KBM-7 (cell line): ENCODE measurements around the gene KDM6B.

Source experiments
- DNase-seq: peaks from one replicate; pipeline ENCODE4 v3.0.0-alpha.2; 2015
- in situ Hi-C: fragments of 300-500 bp; cut with MboI; formaldehyde crosslinking; loops from 2 replicates; pipeline ENCODE4 v1.14.3; 2020; ENCODE audit warnings: low sequenced_read_pairs, low pct_unique_long_range_greater_than_20kb, mixed read lengths

KDM6B gene

DNA sequence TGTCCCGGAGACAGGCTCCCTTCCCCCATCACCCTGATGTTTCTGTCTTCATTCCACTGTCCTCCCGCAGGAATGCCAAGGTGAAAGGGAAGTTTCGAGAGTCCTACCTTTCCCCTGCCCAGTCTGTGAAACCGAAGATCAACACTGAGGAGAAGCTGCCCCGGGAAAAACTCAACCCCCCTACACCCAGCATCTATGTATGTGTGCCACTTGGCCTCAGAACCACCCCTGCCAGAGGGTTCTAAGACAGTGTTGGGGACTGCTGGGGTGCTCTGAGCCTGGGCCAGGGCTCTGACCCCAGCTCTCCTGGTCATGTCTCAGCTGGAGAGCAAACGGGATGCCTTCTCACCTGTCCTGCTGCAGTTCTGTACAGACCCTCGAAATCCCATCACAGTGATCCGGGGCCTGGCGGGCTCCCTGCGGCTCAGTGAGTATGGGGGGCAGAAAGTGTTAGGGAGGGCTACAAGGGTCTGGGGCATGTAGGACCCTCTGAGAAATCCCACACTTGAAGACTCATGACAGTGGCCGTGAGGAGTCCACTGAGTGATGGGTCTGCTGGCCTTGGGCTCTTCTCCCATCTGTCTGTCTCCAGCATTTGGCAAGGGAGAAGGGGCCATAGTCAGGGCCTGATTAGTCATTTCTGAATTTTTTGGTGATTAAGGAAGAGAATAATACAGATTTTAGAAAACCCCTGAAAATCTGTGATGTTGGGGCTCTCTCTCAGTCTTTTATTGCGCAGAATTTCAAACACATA lies 15.9 kb downstream of the KDM6B start:
- in situ Hi-C loops = no loop called here

DNA sequence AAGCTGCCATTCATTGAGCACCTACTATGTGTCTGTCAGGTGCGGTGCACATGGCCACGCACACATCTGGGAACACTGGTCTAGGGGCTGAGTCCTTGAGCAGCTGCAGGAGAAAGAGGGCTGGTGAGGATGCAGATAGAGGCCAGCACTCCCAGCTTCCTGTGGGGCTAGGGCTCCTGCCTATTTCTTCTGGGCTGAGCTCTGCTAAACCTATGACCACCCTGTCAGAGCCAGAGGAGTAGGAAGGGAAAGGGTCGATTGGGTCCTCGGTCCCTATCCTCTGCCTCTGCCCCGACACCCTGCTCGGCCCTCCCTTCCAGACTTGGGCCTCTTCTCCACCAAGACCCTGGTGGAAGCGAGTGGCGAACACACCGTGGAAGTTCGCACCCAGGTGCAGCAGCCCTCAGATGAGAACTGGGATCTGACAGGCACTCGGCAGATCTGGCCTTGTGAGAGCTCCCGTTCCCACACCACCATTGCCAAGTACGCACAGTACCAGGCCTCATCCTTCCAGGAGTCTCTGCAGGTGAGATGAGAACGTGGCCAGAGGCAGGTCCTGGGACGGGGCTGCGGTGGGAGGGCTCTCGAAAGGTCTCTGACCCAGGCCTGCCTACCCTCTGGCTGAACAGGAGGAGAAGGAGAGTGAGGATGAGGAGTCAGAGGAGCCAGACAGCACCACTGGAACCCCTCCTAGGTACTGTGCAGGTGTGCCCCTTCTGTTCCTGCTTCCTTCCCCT lies 16.9 kb downstream of the KDM6B start:
- DNase-seq = no peak
- in situ Hi-C loops = no loop called here

More for the DNA sequence above, 15.9 kb downstream of the KDM6B start:
- no peak for DNase-seq

DNA sequence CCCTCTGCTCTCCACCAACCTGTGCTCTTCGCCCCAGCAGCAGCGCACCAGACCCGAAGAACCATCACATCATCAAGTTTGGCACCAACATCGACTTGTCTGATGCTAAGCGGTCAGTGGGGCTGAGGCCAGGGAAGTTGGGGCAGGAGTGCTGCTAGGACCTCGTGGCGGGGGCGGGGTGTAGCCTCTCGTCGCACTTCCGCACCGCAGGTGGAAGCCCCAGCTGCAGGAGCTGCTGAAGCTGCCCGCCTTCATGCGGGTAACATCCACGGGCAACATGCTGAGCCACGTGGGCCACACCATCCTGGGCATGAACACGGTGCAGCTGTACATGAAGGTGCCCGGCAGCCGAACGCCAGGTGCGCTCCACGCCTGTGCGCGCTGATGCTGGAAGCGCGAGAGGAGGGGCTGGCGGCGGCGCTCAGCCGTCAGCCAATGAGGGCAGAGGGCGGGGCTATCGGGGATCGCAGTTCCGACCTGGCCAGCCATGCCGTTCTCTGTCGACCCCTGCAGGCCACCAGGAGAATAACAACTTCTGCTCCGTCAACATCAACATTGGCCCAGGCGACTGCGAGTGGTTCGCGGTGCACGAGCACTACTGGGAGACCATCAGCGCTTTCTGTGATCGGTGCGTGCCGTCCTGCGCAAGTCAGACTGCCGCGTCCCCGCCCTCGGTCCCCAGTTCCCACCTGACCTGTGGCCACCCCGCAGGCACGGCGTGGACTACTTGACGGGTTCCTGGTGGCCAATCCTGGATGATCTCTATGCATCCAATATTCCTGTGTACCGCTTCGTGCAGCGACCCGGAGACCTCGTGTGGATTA lies 17.6 kb downstream of the KDM6B start:
- peak; percentile 89 for DNase-seq
- in situ Hi-C loops = no loop called here

DNA sequence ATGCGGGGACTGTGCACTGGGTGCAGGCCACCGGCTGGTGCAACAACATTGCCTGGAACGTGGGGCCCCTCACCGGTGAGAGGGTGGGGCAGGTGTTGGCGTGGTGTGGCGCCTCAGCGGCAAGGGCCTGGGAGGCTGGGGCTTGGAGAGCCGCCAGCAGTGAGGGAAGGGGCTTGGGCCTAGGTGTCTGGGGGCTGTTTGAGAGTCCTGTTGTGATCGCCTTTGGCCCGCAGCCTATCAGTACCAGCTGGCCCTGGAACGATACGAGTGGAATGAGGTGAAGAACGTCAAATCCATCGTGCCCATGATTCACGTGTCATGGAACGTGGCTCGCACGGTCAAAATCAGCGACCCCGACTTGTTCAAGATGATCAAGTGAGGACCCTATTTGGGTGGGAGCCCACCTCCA lies 18.2 kb downstream of the KDM6B start:
- in situ Hi-C loops = no loop called here
- no peak for DNase-seq

DNA sequence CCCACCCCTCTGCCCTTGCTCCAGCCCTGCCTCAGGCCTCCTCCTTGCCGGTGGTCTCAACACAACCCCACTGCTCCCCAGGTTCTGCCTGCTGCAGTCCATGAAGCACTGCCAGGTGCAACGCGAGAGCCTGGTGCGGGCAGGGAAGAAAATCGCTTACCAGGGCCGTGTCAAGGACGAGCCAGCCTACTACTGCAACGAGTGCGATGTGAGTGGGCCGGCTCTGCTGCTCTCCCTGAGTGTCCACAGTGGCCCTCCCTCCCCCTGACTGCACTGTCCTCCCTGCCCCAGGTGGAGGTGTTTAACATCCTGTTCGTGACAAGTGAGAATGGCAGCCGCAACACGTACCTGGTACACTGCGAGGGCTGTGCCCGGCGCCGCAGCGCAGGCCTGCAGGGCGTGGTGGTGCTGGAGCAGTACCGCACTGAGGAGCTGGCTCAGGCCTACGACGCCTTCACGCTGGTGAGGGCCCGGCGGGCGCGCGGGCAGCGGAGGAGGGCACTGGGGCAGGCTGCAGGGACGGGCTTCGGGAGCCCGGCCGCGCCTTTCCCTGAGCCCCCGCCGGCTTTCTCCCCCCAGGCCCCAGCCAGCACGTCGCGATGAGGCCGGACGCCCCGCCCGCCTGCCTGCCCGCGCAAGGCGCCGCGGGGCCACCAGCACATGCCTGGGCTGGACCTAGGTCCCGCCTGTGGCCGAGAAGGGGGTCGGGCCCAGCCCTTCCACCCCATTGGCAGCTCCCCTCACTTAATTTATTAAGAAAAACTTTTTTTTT lies 19.1 kb downstream of the KDM6B start:
- DNase-seq = no peak
- in situ Hi-C loops = no loop called here

DNA sequence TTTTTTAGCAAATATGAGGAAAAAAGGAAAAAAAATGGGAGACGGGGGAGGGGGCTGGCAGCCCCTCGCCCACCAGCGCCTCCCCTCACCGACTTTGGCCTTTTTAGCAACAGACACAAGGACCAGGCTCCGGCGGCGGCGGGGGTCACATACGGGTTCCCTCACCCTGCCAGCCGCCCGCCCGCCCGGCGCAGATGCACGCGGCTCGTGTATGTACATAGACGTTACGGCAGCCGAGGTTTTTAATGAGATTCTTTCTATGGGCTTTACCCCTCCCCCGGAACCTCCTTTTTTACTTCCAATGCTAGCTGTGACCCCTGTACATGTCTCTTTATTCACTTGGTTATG lies 19.6 kb downstream of the KDM6B start:
- in situ Hi-C loops = no loop called here
- no peak for DNase-seq

DNA sequence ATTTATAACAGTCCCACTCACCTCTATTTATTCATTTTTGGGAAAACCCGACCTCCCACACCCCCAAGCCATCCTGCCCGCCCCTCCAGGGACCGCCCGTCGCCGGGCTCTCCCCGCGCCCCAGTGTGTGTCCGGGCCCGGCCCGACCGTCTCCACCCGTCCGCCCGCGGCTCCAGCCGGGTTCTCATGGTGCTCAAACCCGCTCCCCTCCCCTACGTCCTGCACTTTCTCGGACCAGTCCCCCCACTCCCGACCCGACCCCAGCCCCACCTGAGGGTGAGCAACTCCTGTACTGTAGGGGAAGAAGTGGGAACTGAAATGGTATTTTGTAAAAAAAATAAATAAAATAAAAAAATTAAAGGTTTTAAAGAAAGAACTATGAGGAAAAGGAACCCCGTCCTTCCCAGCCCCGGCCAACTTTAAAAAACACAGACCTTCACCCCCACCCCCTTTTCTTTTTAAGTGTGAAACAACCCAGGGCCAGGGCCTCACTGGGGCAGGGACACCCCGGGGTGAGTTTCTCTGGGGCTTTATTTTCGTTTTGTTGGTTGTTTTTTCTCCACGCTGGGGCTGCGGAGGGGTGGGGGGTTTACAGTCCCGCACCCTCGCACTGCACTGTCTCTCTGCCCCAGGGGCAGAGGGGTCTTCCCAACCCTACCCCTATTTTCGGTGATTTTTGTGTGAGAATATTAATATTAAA lies 20.2 kb downstream of the KDM6B start:
- no peak for DNase-seq
- in situ Hi-C loops = no loop called here

DNA sequence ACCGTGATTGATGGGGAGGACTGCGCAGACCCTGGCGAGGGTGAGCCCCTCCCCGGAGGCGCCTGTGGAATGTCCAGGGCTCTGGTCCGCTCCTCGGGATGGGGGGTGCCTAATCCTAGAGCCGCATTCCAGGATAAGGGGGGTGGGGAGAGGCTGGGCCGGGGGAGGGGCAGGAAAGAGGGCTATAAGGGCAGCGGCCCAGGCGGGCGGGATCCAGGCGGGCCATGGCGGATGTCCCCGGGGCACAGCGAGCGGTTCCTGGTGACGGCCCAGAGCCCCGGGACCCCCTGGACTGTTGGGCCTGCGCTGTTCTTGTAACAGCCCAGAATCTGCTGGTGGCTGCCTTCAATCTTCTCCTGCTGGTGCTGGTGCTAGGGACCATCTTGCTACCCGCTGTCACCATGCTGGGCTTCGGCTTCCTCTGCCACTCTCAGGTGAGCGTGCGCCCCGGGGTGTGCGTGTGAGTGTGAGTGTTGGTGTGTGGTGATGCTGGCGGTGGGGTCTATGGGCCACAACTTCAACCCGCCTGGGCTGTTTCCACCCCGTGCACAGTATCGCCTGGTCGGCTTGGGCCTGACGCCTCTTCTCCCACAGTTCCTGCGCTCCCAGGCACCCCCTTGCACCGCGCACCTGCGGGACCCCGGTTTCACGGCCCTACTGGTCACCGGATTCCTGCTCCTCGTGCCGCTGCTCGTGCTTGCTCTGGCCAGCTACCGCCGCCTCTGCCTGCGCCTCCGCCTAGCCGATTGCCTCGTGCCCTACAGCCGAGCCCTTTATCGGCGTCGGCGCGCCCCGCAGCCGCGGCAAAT lies 21.0 kb downstream of the KDM6B start, which contains the start of gene TMEM88:
TSS of gene TMEM88 (plus strand) at position 216 of the 809 bp plus-strand sequence. CDS start at position 225, 9 bp downstream.
- in situ Hi-C loops = no loop called here
- DNase-seq = no peak

DNA sequence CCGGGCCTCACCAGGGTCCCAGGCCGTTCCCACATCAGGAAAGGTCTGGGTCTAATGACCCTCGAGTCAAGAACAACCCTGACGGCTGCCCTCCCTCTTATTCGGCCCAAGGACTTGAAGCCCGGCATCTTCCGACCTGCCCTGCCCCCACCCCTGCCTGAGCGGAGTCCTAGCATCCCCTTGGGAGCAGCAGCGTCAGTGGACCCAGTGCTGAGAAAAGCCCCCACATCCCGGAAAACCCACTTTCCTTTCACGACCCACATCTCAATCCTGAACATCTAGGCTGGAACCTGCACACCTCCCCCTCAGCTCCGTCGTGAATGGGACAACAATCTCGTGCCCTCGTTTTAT lies 21.6 kb downstream of the KDM6B start:
- in situ Hi-C loops = no loop called here
- no peak for DNase-seq

DNA sequence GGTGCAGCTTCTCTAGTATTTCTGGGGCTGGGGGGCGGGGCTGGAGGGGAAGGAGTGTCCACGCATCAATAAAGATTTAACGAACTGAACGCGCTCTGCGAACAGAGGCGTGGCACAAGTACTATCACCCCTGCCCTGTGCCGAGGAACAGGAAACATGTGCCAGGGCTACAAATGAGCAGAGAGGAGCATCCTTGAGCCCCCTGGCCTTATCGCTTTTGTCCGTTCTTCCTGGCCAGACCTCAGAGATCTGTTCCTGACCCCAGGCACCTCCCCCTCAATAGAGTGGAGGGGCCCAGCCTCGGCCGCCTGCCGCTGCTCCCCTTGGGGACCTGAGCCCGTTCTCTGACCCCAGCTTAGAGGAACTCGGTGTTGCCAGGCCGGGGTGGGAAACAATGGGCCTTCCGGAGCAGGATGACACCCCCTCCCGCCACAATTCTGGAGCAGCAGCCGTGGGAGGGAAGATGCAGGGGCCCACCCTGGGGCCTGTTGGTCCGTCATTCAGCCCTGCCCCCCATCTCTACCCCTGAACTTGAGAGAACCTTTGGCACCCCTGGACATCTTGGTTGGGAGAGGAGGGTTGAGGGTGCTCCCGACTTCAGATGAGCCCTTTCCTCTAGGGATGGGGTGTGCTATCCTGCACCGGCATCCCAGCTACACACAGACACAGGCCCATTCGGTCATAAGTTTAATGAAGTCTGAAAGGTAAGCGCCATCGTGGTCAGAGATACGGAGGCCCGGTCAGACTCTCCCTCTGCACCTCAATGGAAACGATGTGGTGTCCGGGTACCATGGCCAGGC lies 22.2 kb downstream of the KDM6B start:
- in situ Hi-C loops = no loop called here
- peak; percentile 74 for DNase-seq

DNA sequence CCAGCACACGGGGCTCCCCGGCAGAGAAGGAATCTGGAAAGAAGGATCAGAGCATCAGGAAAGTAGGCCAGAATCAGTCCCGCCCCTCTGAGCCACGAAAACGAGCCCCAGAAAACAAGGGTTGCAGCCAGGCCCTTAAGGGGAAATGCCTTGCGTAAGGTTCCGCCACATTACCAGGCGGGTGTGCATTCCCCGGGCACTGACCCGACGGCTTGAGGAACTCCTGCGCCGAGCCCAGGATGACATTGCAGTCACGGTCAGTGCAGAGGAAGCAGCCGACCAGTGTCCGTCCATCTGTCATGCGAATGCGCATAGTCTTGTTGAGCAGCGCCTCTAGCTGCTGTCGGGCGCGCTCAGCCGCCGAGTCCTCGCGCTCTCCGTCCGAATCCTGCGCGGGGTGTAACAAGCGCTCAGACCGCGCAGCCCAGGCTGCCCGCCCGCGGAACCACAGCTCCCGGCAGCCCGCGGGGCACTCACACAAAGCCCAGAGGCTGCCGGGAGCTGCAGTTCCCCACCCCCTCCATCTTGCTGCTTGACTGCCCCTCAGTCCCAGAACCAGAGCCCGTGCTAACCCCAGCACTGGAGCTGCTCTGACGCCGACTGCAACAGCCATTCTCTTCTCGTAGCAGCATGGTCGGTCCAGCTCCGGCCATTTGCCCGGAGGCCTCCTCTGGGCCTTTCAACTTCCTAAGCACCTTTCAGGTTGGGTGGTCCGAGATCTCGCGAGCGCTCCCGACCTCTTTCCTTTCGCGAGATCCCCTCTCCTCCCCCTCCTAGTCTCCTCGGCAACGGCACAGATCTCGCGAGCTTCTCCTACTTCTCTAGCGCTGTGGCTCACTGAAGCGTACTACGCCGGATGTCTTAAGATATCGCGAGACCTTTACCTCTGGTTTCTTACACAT lies 23.0 kb downstream of the KDM6B start, which contains the start of gene NAA38:
TSS of gene NAA38 (minus strand) at position 749 of the 902 bp plus-strand sequence. CDS start at position 653, 96 bp downstream.
- in situ Hi-C loops = no loop called here

DNA sequence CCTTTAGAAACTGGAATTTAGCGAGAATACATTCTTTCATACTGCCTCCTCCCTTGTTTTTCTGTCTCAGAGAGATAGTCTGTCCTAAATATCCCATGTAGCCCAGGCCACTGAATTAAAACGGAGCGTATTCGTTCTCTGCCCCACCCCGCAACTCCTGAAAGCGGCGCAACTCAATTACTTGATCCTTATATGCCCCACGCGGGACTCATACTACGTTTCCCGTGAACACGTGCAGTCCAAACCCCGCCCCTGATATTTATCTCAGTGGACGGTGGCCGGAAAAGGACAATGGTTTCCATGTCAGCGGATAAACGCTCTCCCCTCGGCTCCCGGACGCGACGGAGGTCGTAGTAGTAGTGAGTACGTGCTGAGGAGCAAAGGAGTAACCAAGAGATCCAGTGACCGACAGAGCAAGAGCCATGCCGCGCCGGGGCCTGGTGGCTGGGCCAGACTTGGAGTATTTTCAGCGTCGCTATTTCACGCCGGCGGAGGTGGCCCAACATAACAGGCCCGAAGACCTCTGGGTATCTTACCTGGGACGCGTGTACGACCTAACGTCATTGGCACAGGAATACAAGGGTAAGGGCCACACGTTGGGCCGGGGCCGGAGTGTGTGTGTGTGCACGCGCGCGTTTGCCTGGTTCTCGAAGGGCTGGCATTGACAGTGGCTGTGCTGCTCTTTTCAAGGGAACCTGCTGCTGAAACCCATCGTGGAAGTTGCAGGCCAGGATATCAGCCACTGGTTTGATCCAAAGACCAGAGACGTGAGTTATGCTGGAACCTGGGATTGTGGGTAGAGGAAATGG lies 23.9 kb downstream of the KDM6B start, which contains the start of gene CYB5D1:
TSS of gene CYB5D1 (plus strand) at position 291 of the 809 bp plus-strand sequence. CDS start at position 423, 132 bp downstream.
- in situ Hi-C loops = no loop called here
- peak; percentile 97 for DNase-seq

More for the DNA sequence above, 23.0 kb downstream of the KDM6B start, which contains the start of gene NAA38:
- DNase-seq = peak; percentile 99

DNA sequence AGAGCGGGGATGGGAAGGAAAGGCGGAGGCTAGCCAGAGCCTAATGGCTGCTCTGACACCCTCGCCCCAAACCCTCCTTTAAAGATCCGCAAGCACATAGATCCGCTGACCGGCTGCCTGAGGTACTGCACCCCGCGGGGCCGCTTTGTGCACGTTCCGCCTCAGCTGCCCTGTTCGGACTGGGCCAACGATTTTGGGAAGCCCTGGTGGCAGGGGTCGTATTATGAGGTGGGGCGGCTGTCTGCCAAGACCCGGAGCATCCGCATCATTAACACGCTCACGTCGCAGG lies 24.4 kb downstream of the KDM6B start:
- DNase-seq = peak; percentile 75
- in situ Hi-C loops = no loop called here

DNA sequence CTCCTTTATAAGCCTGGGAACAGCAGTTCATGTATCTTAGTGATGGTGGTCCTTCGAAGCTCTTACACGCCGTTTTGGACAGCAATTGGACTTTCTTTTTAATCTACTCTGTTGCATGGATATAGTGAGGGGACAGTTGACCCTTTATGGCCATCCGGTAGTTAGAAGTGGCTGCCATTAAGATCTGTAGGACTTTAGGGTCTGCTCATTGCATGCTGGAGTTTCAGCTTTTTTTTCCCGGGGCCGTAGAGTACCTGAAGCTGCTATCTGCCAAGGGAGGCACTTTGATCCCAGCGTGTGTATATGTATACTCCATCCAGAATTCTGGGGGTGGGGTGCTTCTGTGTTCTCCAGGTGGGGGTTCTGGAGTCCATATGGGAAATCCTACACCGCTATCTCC lies 25.0 kb downstream of the KDM6B start:
- no peak for DNase-seq
- in situ Hi-C loops = no loop called here

DNA sequence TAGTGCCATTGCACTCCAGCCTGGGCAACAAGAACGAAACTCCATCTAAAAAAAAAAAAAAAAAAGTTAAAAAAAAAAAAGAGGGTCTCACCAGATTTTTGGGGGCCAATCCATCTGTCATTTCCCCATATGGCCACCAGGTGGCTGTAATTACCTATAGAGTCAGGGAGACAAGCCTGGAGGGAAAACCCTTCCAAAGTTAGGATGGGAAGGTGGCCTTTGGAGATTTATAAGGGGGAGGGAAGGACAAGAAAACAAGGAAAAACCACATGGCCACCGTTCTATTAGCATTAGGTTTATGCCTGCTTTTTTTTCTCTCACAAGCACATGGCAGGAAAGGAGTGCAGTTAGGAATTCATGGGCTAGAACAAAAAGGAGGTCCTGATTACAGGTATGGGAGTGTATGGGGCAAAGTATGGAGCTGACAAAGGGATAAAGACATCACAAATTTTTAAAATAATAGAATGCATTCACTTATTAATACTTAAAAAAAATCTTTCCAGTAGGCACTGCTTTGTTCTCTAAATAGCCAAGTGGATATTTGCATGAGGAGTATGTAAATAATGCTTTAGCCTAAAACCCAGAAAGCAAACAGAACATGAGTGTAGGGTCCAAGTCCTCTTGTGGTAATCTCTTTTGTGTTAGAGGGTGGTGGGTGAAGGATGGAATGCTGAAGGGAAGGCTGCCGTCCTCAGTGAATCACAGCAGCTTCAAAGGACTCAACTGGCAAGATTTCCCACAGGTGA lies 28.8 kb downstream of the KDM6B start:
- peak; percentile 58 for DNase-seq
- in situ Hi-C loops = no loop called here
